GM04504 (cell line): ENCODE measurements around the gene DCTD.
A peak's percentile ranks its signal among the peaks of the same experiment; 100 is the strongest.

ENCODE experiments used
- DNase-seq: peaks from one replicate; pipeline ENCODE4 v3.0.0-alpha.2; 2012; ENCODE audit warnings: low read depth

Gene DCTD

DNA sequence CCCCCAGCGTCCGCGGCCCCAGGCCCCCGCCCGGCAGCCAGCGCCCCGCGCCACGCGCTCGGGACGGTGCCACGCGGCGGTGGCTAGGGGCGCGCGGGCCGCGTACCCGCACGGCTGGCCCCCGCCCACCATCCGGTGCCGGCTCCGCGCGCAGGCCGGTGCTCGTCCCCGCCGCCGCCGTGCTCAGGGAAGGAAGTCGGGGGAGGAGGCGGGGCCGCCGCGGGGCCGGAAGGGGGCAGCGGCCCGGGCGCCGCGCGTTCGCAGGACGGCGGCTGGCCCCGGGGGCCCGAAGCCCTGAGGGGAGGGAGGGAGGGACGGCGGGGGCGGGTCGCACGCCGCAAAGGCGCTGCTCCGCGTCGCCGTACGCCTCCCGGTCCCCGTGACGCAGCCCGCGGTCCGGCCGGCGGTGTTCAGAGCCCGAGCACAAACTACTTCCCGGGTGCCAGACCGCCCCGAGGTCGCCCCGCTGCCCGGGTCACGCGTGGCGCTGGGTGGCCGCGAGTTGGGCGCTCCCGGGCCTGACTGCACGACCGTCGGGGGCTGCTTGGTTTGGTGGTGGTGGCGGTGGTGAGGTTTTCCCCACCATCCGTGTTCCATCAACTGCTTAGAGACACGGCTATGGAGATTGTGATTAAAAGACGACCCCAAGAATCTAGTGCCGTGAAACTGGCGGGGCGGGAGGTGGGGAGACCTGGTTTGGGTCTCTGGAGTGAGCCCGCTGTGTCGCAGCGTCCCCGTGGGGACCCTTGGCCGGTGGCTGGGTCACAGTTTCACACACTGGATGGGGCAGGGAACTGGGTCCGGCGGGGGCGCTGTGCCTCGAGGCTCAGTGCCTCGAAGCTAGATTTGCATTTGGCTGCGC is at the start of gene DCTD:
TSS of gene DCTD (minus strand) at position 205 of the 862 bp plus-strand sequence. CDS start 1,818 bp downstream, outside the sequence.
- DNase-seq = peak; percentile 47

DNA sequence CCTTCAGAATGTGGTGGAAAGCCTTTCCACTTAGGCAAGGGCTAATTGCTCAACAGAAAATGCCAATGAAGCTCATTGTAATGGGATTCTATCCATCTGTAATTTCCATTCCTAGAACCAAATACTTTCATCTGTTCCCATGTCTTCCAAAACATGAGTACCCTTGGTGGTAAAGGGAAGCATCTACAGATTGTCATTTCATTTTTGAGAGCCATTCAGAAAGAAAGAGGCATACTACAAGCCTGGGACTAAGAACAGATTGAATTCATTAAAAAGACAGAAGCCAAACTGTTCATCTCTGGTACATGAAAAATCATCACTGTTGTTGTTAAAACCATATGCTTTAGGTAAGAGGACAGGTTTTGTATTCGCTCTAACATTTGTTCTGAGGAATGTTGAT is 43.6 kb upstream of the DCTD start:
- DNase-seq = no peak

DNA sequence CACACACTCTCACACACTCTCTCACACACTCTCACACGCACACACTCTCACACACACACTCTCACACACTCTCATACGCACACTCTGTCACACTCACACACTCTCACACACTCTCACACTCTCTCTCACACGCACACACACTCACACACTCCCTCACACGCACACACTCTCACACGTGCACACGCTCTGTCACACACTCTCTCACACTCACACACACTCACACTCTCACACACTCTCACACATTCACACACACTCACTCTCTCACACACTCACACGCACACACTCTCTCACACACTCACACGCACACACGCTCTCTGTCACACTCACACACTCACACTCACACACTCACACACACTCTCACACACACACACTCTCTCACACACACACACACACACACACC is 43.0 kb upstream of the DCTD start:
- no peak for DNase-seq

DNA sequence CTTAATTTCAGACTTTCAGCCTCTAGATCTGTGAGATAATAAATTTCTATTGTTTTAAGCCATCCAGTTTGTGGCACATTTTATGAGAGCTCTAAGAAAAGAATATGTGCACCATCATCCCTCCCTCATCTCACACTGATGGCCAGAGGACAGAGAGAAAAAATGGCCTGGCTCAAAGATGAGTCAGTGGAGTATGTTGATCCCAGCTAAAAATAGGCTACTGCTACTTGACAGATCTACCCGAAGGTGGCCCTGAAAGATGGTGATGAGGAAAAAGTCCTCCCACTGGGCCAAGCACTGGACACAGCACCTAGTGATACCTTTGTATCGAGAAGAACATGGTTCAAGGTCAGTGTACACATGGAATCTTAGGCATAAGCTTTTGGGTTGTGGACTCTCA is 38.2 kb upstream of the DCTD start:
- DNase-seq = no peak

DNA sequence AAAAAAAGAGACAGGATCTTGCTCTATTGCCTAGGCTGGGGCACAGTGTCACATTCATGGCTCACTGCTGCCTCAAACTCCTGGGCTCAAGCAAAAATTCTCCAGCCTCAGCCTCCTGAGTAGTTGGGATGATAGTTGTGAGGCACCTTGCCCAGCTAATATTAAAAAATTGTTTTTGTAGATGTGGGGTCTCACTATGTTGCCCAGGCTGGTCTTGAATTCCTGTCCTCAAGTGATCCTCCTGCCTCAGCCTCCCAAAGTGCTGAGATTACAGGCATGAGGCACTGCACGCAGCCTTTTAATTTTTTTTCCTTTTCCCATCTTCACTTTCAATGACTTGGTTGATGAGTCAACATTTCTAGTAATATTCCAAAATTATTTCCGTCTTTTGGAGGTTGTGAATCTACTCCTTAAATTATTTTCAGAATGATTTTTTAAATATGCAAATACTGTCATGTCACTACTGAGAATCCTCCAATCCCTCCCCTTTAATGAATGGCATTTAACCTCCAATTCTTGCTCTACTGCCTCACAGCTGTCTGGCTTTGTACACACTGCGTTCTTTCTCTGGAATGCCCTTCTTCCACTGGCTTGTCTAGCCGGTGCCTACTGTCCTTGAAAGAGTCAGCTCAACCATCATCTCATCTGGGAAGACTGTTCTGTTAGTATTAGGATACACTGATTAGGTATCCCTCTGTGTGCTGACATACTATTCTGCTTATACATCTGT is 27.5 kb upstream of the DCTD start:
- no peak for DNase-seq

DNA sequence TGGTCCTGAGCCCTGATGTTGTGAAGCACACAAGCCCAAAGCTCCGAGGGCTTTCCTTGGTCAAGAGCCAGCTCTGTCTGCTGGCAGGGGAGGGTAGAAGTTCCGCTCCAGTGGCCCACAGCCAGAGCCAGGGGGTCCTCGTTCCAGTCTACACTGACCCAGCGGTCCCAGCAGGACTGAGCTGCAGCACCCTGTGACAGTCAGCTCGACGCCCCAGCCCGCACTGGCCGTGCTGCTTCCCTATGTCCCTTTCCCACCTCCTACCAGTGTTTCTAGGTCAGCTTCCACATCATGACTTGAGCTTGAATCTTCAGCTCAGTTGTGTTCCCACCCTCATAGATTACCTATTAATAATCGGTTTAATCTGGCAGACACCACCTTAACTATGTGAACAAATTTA is 22.5 kb upstream of the DCTD start:
- no peak for DNase-seq

DNA sequence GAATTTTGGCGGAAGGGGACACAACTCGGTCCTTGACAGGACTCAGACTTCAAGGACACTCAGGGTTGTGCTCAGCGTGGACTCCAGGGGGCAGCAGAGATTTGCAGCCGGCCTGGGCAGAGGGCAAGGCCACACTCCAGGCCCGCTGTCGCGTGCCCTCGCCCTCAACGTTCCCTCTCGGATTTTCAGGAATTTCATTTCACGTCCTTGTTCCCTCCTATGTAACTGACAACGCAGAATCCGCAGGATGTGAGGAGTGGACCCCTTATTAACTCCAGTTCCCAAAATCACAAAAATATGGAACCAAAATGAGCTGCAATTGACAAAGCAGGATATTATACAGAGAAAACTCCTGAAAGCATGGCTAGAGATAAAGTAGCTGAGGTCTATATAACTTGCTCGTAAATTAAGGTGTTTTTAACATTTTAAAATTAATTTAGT is 21.0 kb upstream of the DCTD start:
- DNase-seq = no peak

DNA sequence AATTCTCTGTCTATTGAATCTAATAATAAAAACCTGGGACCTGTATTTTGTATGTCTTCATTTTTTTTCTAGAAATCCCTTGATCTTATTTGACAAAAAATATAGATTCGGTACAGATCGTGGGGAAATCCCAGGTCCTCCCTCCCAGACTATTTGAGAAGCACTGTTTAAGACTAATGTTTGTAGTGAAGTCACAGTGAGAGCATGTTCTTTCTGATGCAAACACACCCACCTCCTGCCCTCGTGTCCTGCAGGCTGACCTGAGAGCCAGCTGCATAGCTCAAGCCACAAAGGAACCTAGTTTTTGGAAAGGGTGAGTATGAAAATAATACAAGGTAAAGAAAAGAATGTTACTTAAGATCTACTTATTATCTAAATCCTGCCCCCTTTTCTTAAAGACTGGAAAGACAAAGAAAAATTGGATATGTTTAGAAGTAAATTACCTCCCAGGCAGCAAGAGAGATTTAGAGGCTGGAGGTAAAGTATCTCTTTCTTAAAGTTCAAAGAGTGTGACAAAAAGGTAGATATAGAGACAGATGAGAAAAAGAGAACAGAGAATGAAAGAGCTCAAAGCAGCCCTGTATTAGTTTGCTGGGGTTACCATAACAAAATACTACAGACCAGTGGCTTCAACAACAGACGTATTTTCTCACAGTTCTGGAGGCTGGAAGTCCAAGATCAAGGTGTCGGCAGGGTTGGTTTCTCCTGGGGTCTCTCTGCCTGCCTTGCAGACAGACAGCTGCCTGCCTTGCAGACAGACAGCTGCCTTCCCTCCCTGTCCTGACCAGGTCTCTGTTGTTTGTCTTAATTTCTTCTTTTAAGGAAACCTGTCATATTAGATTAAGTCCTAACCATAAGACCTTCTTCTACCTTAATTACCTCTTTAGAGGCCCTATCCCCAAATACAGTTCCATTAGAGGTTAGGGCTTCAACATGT is 20.4 kb upstream of the DCTD start:
- no peak for DNase-seq

DNA sequence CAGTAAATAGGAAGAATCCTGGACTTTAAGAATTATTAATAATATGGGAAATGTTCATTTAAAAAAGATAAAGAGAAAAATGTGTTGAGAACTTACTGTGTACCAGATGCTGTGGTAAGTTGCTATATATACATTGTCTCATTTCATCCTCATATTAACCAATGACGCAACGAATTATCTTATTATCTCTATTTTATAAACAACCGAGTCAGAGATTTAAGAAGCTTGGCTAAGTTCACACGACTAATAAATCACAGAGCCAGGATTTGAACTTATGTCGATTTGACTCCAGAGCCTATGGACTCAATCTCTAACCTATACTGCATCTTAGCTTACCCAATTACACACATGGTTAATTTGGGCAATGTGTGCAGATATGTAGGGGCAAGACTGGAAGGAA is 15.5 kb upstream of the DCTD start:
- DNase-seq = no peak

DNA sequence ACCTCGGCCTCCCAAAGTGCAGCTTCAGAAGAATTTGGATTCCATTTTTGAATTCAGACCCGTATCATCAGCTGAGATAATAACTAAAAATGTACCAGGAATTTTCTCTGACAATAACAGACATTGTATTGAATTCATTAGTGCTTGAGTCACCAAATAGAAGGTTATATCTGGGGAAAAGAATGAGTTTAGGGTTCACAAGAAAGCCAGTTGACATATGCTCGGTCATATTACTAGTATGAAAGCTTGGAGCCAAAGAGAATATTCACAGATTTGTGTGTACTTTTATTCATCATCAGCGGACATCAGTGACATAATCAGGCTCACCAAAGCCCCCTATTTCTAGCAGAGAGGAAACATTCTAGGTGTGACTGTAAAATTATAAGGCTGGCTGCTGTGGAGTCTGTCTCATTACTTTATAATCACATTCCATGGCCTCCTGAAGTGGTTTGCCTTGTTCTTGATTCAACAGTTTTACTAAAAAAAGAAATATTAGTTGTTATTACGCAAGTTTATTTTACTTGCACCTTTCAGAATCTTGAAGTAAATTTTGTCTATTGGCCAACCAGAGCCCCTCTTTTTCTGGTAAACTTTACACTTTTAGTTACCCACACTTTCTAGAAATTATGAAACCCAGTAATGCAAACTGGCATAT is 14.6 kb upstream of the DCTD start:
- no peak for DNase-seq

DNA sequence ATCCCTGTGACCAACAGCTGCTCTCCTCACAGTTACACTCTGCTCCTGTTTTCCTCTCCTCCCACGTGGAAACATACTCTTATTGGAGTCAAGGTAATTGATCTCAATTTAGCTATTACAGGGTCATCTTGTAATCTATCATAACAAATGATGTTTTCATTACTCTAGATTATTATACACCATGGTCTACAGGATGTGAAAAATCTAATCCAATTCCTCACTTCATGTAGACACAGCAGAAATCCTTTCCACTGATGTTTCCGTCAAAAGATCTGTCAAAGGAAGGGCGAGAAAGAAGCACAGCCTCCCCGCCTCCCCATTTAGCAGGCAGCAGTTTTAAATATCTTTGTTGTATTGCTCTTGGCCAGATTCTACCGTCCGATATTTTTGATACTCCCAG is 13.7 kb upstream of the DCTD start:
- DNase-seq = no peak

DNA sequence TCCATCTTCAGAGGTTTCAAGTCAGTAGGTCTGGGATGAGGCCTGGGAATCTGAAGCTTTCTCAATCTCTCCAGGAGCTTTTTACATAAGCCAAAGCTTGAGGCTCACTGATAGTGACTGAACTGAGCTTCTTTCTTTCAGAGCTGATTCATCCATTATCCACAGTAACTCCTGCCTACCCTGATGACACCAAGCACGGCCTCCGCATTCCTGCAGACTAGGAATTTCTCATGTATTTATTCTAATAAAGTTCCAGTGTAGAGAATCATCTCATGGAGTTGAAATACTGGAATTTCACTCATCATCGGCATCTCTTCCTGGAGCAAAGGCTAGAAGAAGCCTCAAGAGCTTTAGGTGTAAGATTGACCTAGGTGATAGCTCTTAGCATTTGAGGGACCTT is 12.1 kb upstream of the DCTD start:
- DNase-seq = peak; percentile 85

DNA sequence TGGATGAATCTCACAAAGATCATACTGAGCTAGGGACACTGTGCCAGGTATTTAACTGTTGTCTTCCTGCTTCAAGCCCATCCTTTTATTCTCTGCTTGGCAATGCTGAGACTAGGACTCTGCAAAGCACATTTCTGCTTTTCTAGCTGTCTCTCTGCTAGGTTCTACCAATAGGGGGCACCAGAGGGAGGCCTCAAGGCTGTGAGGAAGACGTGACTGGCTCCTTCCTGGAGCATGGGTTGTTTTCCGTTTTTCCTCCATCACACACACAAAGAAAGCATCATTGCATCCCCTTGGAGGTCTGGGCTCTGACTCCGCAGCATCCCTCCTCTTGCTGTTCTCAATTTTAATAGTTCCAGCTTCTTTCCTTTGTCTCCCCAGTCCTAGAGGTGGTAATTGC is 10.9 kb upstream of the DCTD start:
- no peak for DNase-seq

DNA sequence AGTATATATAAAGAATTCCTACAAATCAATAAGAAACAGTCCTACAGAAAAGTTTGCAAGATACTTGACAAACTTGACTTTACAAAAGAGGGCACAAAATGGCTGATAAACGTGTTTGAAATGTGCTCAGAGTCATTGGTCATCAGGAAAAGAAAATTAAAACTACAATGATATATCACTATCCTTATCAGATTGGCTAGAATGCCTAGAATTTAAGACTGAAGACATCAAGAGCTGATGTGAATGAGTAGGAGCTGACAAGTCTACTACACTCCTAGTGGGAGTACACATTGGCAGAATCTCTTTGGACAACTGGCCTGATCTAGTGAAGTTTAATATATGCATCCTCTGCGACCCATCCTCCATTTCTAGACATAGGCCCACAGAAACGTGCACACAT is 10.3 kb upstream of the DCTD start:
- no peak for DNase-seq

DNA sequence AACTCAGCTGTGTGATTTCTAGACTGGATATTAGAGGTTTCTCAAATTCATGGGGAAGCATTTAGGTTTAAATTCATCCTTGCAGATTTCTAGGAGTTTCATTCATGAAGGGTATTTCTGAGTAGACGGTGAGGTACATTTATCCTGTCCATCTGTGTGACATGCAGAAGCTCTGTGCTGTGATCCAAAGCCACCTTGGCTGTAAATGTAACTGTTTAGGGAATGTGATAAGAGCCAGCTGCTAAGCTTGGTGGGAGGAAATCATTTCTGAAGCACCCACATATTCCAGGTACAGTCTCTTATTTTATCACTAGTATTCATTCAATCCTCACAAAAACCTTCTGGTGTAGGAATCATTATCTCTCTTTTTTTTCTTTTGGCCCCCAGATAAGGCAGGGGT is 8.7 kb upstream of the DCTD start:
- no peak for DNase-seq

DNA sequence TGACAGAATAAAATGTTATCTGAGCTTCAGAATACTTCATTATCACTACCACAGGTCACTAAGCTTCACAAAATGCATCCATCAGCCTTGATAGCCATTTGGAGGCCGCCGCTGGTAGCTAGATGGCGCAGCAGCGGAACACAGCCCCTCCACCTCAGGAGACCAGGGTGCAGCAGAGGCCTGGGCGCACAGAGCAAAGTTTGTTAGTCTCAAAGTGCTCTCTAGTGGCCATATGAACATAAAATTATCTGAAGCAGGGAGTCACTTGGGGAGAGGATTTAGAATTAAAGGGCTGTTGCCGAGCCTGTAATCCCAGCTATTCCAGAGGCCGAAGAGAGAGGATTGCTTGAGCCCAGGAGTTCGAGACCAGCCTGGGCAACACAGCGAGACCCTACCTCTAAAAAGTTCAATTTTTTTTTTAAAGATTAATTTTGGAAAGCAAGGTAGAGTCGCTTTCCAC is 8.1 kb upstream of the DCTD start:
- DNase-seq = no peak

DNA sequence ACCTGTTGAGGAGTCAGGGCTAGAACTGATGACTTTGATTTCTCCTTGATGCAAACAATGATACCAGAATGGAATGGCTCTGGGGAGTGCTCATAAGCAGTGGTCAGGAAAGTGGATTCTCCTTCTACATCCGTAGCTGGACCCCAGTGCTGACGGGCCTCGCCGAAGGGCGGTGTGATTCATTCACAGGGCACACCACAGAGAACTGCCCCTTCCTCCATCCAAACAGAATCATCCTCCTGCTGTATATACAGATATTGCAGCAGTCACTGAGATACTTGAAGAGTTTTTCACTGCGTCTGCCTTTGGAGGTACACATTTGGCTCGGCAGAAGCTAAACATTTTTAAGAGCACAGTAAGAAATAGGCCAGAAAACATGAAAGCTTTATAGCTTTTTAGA is 7.3 kb upstream of the DCTD start:
- DNase-seq = no peak

DNA sequence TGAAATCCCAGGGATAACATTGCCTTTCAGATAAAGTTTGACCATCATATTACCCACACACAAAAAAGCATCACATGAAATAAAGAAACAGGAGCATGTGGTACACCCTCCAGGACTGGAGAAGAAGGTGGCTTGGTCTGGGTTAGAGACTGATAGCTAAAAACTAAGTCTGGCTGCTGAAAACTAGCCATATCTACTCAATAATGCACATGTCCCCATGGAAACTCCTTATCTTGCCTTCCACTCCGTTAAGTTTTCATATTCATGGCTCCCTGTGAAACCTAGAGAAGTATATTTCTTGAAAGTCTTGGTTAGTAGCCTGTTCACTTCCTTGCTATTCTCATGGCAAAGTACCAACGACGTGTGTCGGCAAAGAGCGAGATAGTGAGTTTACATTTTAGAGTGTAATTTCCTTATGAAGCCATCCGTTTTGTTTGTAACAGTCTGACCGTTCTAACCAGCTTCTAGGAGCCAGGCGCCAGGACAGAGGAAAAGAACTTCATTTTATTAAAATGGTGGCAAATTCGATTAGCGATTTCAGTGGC is 6.7 kb upstream of the DCTD start:
- no peak for DNase-seq

DNA sequence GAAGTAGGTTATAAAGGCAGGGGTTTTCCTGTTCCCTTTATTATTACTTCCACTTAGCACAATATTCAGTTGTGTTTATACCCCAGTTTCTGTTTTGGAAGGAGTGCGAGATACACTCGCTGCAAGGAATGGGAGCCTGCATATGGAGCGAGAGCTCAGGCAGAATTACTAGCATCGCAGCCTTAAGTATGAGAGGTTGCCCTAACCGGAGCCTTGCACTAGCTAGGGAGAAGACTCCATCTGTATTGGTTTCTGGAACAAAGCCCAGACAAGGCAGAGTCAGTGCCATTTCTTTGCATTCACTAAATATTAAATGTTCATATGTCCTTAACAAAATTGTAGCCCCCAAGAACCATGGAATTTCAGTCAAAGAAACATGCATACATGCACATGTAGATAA is 6.2 kb upstream of the DCTD start:
- no peak for DNase-seq

DNA sequence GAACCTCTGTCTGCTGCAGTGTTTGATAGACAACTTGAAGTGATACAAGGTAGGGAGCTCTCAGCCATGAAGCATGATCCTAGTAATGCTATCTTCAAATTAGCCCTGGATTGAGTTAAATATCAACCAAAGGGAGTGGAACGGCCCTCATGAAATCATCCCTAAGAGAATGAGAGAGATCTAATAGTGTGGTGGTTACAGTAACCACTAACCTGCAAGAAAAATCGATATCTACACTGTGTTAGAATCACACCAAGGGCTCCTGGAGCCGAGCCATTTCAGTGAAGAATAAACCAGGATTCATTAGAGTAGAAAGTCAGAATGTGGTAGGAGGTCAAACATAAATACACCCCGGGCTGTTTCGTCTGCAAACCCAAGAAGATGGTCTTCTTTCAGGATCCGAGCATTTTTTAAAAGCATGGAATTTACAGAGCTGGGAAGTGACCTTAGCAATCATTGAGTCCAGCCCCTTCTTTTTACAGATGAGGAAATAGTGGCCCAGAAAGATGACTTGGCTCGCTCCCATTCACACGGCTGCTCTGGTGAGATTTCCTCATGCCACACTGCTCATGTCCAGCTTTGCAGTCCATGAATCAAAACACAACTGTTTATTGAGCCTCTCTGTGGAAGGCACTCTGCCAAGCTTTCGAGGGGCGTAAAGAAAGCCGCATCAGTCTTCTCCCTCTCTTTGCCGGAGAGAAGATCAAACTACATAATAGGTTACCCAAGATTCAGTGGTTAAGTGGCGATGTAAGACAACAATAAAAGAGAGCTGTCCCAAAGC is 5.5 kb upstream of the DCTD start:
- DNase-seq = no peak

DNA sequence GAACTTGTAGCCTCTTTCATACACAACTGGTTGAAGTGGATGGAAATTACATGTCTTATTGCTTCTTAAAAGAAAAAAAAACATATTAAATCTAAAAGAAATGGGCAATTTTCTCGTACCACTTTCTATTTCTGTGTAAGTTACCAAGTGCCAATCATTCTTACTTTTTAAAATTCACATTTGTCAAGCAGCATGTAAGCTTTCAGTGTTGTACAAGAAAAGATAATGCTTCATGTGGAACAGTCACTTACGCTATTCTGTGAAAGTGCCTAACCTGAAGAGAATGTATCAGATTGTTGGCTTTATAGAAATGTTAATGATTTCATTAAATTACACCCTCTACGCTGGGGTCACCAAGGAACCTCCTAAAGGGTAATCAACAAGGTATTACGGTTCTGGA is 4.4 kb upstream of the DCTD start:
- DNase-seq = no peak
